Measurements from ENCODE around the gene NUDT4. TPM values are rescaled to one million over a fixed set of nuclear protein-coding genes. Genes with fewer than 3 reads are reported as not detected.

NUDT4 gene
- total and polyA plus RNA-seq, 9 of the 15 experiments (the other 6 are each of a cell fraction or from before 2014, with no cell fraction given): 38.1 to 164 (median 99.2) TPM

GRCh38 chr12:93358058-93358457, 19.7 kb upstream of the NUDT4 start:
- Histone ChIP-seq H3K27ac (ENCODE audit: extremely low read depth, low read depth, low read length) (no peak overlapping the region), H4K20me1 (replicated peaks; ENCODE audit: control insufficient read depth, insufficient read depth, low read length) (no peaks in the 10 kb centered on the region), H3K9me1 (ENCODE audit: control insufficient read depth, insufficient read depth, low read length) (no peaks in the 10 kb centered on the region), H3K4me2 (ENCODE audit: insufficient read depth, low read length) (no peak overlapping the region), H3K79me2 (ENCODE audit: control insufficient read depth, insufficient read depth, low read length) (no peaks in the 10 kb centered on the region), H2AFZ (ENCODE audit: low read depth, low read length) (no peak overlapping the region), H3K9me3 (replicated peaks; ENCODE audit: control insufficient read depth, insufficient read depth, low read depth, low read length) (no peaks in the 10 kb centered on the region), H3K9ac (ENCODE audit: insufficient read depth in 1 of 2, low read depth in 2 of 2, low read length in 2 of 2) (no peak overlapping the region), H3K27me3 (ENCODE audit: control insufficient read depth in 2 of 2, insufficient read depth in 2 of 2, low read length in 2 of 2) (no peaks in the 10 kb centered on the region), H3K4me3 (no peak overlapping the region), H3K4me1 (replicated peaks in 1 of 2; ENCODE audit: control insufficient read depth in 2 of 2, insufficient read depth in 2 of 2, low read length in 2 of 2) (peaks cover 0 to 5% of the 10 kb centered on the region in 2 experiments; a peak in 3 of 5 replicates), H3K36me3 (ENCODE audit: control insufficient read depth, insufficient read depth, low read length) (no peaks in the 10 kb centered on the region)
- DNase-seq (ENCODE audit: extremely low read depth in 1 of 4, low spot score in 3 of 4) (peak in 1 of 4 experiments; percentile 2), FAIRE-seq (no peak), ATAC-seq (no peak)
- intact Hi-C loops (cut with micrococcal nuclease) (no loop called here), in situ Hi-C loops (cut with MboI) (no loop called here)
- TF ChIP-seq TSC22D4 (tag; IDR thresholded peaks at IDR 0.05): no peak
- no peak for TF ChIP-seq FUS (optimal IDR thresholded peaks at IDR 0.05; ENCODE audit: low read depth, low read length)
- no peak for TF ChIP-seq CBX5 (IDR thresholded peaks at IDR 0.05; ENCODE audit: borderline replicate concordance, low read depth)
- TF ChIP-seq TAL1 (IDR thresholded peaks at IDR 0.05): no peak
- TF ChIP-seq HINFP (tag; conservative IDR thresholded peaks at IDR 0.05; ENCODE audit: low read depth): no peak
- TF ChIP-seq ZKSCAN1 (IDR thresholded peaks at IDR 0.05; ENCODE audit: low read depth, low read length): no peak
- no peak for TF ChIP-seq BRD9 (IDR thresholded peaks at IDR 0.05; ENCODE audit: low read depth, partially characterized antibody)
- no peak for TF ChIP-seq EGR1 (conservative IDR thresholded peaks at IDR 0.05)
- no peak for TF ChIP-seq SREBF2 (CRISPR knock-in tag; IDR thresholded peaks at IDR 0.05)
- no peak for TF ChIP-seq NR2F6 (CRISPR knock-in tag; IDR thresholded peaks at IDR 0.05)
- no peak for TF ChIP-seq ZNF75A (CRISPR knock-in tag; IDR thresholded peaks at IDR 0.05)
- TF ChIP-seq ZNF408 (CRISPR knock-in tag; IDR thresholded peaks at IDR 0.05; ENCODE audit: low read depth): no peak
- TF ChIP-seq MXI1 (IDR thresholded peaks at IDR 0.05; ENCODE audit: low read depth, low read length): no peak
- TF ChIP-seq KDM2B (CRISPR knock-in tag; IDR thresholded peaks at IDR 0.05): no peak
- TF ChIP-seq MEIS2 (IDR thresholded peaks at IDR 0.05; ENCODE audit: partially characterized antibody): no peak
- BruUV-seq (replicated peaks): no TSS peak
- 87% methylated on average over 2 of the region's 2 CpGs for WGBS (ENCODE audit: insufficient coverage, low coverage, missing lambda C conversion rate)
- CTCF ChIA-PET (ENCODE audit: low intra/inter-chr PET ratio): interaction anchor here (0.6 kb wide), 1 partner anchor 16 kb away, joined by 4 read pairs; no protein-coding TSS in a partner anchor
- POLR2A ChIA-PET: interaction anchor here (0.5 to 1.3 kb wide), 3 partner anchors 23 to 532 kb away, joined by 3 to 5 read pairs (median 3); no protein-coding TSS in a partner anchor
